SU-DHL-6 (cell line): Measurements from ENCODE around the gene UNC13C.

ENCODE experiments used
- H2AFZ ChIP-seq: fragments of 200-600 bp; sonication (generic); 2 replicates; pipeline ENCODE4 v1.6.1; 2014; ENCODE audit warnings: low read depth, mild to moderate bottlenecking, moderate library complexity, mixed read lengths, antibody characterized with exemption, low read length; ENCODE audit not compliant: severe bottlenecking
- H3F3A ChIP-seq: fragments of 200-600 bp; shearing (Covaris generic); 2 replicates; pipeline ENCODE4 v1.6.0; 2016; ENCODE audit warnings: antibody characterized with exemption, mild to moderate bottlenecking; ENCODE audit not compliant: insufficient read depth
- H3K27ac ChIP-seq: fragments of 200-600 bp; sonication (generic); 2 replicates; pipeline ENCODE4 v1.5.1; 2016; ENCODE audit warnings: low read depth, mild to moderate bottlenecking, low read length, moderate library complexity, mixed read lengths
- H3K27me3 ChIP-seq: fragments of 200-600 bp; sonication (generic), shearing (Covaris generic); 2 replicates; pipeline ENCODE4 v1.6.0; 2014; ENCODE audit warnings: mild to moderate bottlenecking, low read length
- H3K36me3 ChIP-seq: fragments of 200-600 bp; sonication (generic); 2 replicates; pipeline ENCODE4 v1.6.1; 2014; ENCODE audit warnings: mild to moderate bottlenecking, low read length, mixed read lengths
- H3K4me2 ChIP-seq: fragments of 300-600, 200-600 bp; shearing (Covaris generic), sonication (generic); 2 replicates; pipeline ENCODE4 v1.6.0; 2014; ENCODE audit warnings: low read length, low read depth, mild to moderate bottlenecking; ENCODE audit not compliant: poor library complexity, severe bottlenecking
- H3K4me3 ChIP-seq: fragments of 200-600 bp; sonication (generic); 2 replicates; pipeline ENCODE4 v1.5.1; 2014; ENCODE audit warnings: antibody characterized with exemption, low read length, mild to moderate bottlenecking, mixed read lengths; ENCODE audit not compliant: insufficient read depth, poor library complexity, severe bottlenecking
- H3K79me2 ChIP-seq: fragments of 200-600 bp; sonication (generic); 2 replicates; pipeline ENCODE4 v1.6.1; 2014; ENCODE audit warnings: mild to moderate bottlenecking, low read length, moderate library complexity; ENCODE audit not compliant: insufficient read depth
- H3K9ac ChIP-seq: fragments of 200-600 bp; sonication (generic); 2 replicates; pipeline ENCODE4 v1.7.0; 2014; ENCODE audit warnings: mild to moderate bottlenecking, low read length
- H3K9me2 ChIP-seq: fragments of 200-600 bp; sonication (generic); replicated peaks from 2 replicates; pipeline ENCODE4 v1.6.1; 2014; ENCODE audit warnings: low read length; ENCODE audit not compliant: insufficient read depth
- H3K9me3 ChIP-seq: fragments of 200-600 bp; sonication (generic); 2 replicates; pipeline ENCODE4 v1.6.1; 2014; ENCODE audit warnings: low read length, mixed read lengths; ENCODE audit not compliant: insufficient read depth
- H4K20me1 ChIP-seq: fragments of 200-600 bp; sonication (generic); 2 replicates; pipeline ENCODE4 v1.6.1; 2014; ENCODE audit warnings: low read depth, mild to moderate bottlenecking, antibody characterized with exemption, low read length, moderate library complexity, mixed read lengths
- EZH2phosphoT487 ChIP-seq: fragments of 200-600 bp; sonication (generic), shearing (Covaris generic); conservative IDR thresholded peaks from 2 replicates; pipeline ENCODE4 v1.6.1; 2018; ENCODE audit warnings: mild to moderate bottlenecking, antibody characterized with exemption, low read length, moderate library complexity, mixed read lengths
- TF ChIP-seq, protein P1 (sequence below): fragments of 200-600 bp; sonication (generic); IDR thresholded peaks from one replicate; pipeline ENCODE4 v1.5.1; 2017; ENCODE audit warnings: antibody characterized with exemption, mild to moderate bottlenecking, low read length, moderate library complexity; ENCODE audit not compliant: insufficient read depth, poor library complexity, severe bottlenecking

Gene UNC13C

DNA sequence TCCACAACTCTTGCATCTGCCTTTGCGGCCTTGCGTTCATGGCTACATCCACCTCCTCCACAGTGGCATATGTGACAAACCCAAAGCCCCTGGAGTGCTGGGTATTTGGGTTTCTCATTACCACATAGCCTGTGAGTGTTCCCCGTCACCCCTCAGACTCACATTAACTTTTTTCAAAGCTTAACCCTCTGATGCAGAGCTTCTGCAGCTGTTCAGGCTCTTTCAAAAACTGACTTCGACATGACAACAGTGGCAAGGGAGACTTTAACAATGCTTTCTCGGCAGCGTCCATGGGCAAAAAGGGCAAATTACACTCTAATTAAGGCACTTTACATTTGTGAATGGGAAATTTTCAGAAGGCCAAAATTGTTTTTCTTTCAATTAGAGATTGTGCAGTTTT lies 343.2 kb downstream of the UNC13C start:
- H3F3A ChIP-seq = no peaks in the 10 kb centered on the region
- H3K79me2 ChIP-seq = no peaks in the 10 kb centered on the region
- no peaks in the 10 kb centered on the region for H3K27me3 ChIP-seq
- H4K20me1 ChIP-seq = no peaks in the 10 kb centered on the region
- no peak overlapping the region for H3K4me3 ChIP-seq
- H3K36me3 ChIP-seq = no peaks in the 10 kb centered on the region
- no peak overlapping the region for H2AFZ ChIP-seq
- H3K9me3 ChIP-seq = no peaks in the 10 kb centered on the region
- TF ChIP-seq EZH2phosphoT487 = no peak
- TF ChIP-seq, protein P1, sequence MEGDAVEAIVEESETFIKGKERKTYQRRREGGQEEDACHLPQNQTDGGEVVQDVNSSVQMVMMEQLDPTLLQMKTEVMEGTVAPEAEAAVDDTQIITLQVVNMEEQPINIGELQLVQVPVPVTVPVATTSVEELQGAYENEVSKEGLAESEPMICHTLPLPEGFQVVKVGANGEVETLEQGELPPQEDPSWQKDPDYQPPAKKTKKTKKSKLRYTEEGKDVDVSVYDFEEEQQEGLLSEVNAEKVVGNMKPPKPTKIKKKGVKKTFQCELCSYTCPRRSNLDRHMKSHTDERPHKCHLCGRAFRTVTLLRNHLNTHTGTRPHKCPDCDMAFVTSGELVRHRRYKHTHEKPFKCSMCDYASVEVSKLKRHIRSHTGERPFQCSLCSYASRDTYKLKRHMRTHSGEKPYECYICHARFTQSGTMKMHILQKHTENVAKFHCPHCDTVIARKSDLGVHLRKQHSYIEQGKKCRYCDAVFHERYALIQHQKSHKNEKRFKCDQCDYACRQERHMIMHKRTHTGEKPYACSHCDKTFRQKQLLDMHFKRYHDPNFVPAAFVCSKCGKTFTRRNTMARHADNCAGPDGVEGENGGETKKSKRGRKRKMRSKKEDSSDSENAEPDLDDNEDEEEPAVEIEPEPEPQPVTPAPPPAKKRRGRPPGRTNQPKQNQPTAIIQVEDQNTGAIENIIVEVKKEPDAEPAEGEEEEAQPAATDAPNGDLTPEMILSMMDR = no peak
- H3K9me2 ChIP-seq = no peaks in the 10 kb centered on the region
- no peak overlapping the region for H3K27ac ChIP-seq
- H3K4me2 ChIP-seq = no peak overlapping the region
- no peak overlapping the region for H3K9ac ChIP-seq

DNA sequence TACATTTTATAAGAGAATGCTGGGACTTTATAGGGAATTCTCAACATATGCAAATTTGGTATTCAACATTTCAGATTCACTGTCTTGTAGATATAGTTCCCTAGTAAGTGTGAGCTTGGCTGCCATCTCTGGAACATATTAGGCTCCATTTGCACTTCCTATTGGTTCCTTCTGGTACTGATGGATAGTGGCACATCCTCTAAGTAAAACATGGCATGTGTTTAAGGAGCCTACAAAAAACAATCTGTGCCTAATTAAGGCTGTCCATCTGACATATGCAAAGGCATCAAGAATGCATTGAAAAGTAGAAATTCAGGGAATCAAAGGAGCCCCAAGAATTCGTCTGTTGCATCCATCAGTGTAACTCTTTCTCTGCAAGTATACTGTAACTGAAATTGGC lies 344.1 kb downstream of the UNC13C start:
- H3K4me2 ChIP-seq = no peak overlapping the region
- H3K27me3 ChIP-seq = no peaks in the 10 kb centered on the region
- H4K20me1 ChIP-seq = no peaks in the 10 kb centered on the region
- no peak overlapping the region for H3K27ac ChIP-seq
- H3K9me2 ChIP-seq = no peaks in the 10 kb centered on the region
- H3K36me3 ChIP-seq = no peaks in the 10 kb centered on the region
- H3K9ac ChIP-seq = no peak overlapping the region
- TF ChIP-seq, protein P1 = no peak
- TF ChIP-seq EZH2phosphoT487 = no peak
- H3K4me3 ChIP-seq = no peak overlapping the region
- no peaks in the 10 kb centered on the region for H3F3A ChIP-seq
- H3K9me3 ChIP-seq = no peaks in the 10 kb centered on the region
- H2AFZ ChIP-seq = no peak overlapping the region
- no peaks in the 10 kb centered on the region for H3K79me2 ChIP-seq

DNA sequence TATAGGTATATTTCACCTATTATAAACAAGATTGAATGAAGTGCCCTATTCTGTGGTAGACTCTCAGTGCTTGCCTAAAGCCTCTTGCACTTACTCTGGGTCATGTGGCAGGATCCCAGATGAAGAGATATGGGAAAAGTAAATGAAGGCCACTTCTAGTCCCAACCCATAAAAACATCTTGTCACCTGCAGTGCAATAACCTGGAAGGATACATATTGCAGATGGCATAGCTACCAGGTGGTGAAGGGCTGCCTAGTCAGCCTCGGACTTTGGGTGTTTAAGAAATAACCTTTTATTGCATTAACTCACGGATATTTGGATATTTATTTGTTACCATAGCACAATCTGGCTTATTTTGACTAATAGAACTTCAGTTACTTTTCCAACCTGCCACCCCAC lies 367.1 kb downstream of the UNC13C start:
- no peak overlapping the region for H3K4me2 ChIP-seq
- TF ChIP-seq EZH2phosphoT487 = no peak
- TF ChIP-seq, protein P1 = no peak
- H3K9me2 ChIP-seq = no peaks in the 10 kb centered on the region
- no peaks in the 10 kb centered on the region for H3K36me3 ChIP-seq
- H3K27me3 ChIP-seq = no peaks in the 10 kb centered on the region
- H4K20me1 ChIP-seq = no peaks in the 10 kb centered on the region
- H2AFZ ChIP-seq = no peak overlapping the region
- H3K27ac ChIP-seq = no peak overlapping the region
- no peaks in the 10 kb centered on the region for H3K79me2 ChIP-seq
- no peaks in the 10 kb centered on the region for H3F3A ChIP-seq
- no peaks in the 10 kb centered on the region for H3K9me3 ChIP-seq
- H3K9ac ChIP-seq = no peak overlapping the region
- no peak overlapping the region for H3K4me3 ChIP-seq

DNA sequence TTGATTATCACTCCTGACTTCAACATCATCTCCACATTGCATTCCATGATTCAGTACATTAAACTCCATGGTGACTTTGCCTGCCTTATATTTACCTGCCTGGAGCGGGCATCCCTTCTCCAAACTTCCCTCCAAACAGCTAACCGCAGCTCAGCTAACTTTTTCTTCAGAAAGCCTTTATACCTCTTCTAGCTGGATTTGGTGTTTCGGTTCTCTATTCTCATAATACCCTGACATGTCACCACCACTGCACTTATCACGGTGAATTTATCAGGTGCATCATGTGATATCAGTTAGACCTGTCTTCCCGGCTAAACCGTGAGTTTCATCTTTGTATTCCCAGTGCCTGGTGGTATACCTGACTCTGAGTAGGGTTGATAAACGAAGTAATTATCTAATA lies 367.6 kb downstream of the UNC13C start:
- H3K9me2 ChIP-seq = no peaks in the 10 kb centered on the region
- H3K27me3 ChIP-seq = no peaks in the 10 kb centered on the region
- no peak overlapping the region for H2AFZ ChIP-seq
- H3K79me2 ChIP-seq = no peaks in the 10 kb centered on the region
- H3K27ac ChIP-seq = no peak overlapping the region
- no peaks in the 10 kb centered on the region for H4K20me1 ChIP-seq
- H3K4me3 ChIP-seq = no peak overlapping the region
- no peak overlapping the region for H3K9ac ChIP-seq
- H3K36me3 ChIP-seq = no peaks in the 10 kb centered on the region
- no peak for TF ChIP-seq EZH2phosphoT487
- TF ChIP-seq, protein P1 = no peak
- no peaks in the 10 kb centered on the region for H3F3A ChIP-seq
- no peak overlapping the region for H3K4me2 ChIP-seq
- no peaks in the 10 kb centered on the region for H3K9me3 ChIP-seq
